Stomach (tissue), 9 donors: ENCODE results near the gene TMEM132D. TPM values are rescaled to one million over a fixed set of nuclear protein-coding genes. Genes with fewer than 3 reads are reported as not detected.

Experiments used
- DNase-seq, 2 donors: peaks; one replicate each; pipeline versions ENCODE4 v3.0.0 to v3.0.0-alpha.2; 2013 to 2019
- H3K27ac ChIP-seq, 5 donors: fragments of 200-600 bp in 4 of 5; sonication (generic) in 4 of 5; one replicate each; pipeline ENCODE4 v1.5.1; 2013 to 2019; ENCODE audit warnings: mild to moderate bottlenecking in 1 of 5, moderate library complexity in 1 of 5
- H3K27me3 ChIP-seq, 3 donors: fragments of 200-600 bp; sonication (generic); one replicate each; pipeline ENCODE4 v1.5.1; 2017 to 2019; ENCODE audit warnings: mixed run types in 1 of 3
- H3K36me3 ChIP-seq, 4 donors: fragments of 200-600 bp; sonication (generic); 1 replicate in 3 of 4; 2 replicates in 1 of 4; pipeline ENCODE4 v1.5.1; 2016 to 2019
- H3K4me1 ChIP-seq, 4 donors: fragments of 200-600 bp; sonication (generic); one replicate each; pipeline ENCODE4 v1.5.1; 2016 to 2019
- H3K4me3 ChIP-seq, 4 donors: fragments of 200-600 bp; sonication (generic) in 3 of 4; one replicate each; pipeline ENCODE4 v1.5.1; 2016 to 2019; ENCODE audit warnings: mild to moderate bottlenecking in 1 of 4
- H3K9me3 ChIP-seq, 4 donors: fragments of 200-600 bp; sonication (generic); one replicate each; pipeline ENCODE4 v1.5.1; 2016 to 2019
- CTCF ChIP-seq, 7 experiments: fragments of 450-650 bp in 4 of 7; fragments of 200-600 bp in 3 of 7; sonication (generic) in 3 of 7; IDR thresholded peaks; one replicate each; pipeline ENCODE4 v1.5.1; 2016 to 2019; ENCODE audit warnings: antibody characterized with exemption in 7 of 7, control low read depth in 2 of 7, mild to moderate bottlenecking in 1 of 7
- EP300 ChIP-seq: sonication (generic); formaldehyde crosslinking; IDR thresholded peaks from one replicate; pipeline ENCODE4 v1.6.1; 2017; ENCODE audit warnings: antibody characterized with exemption
- POLR2A ChIP-seq, 4 donors: fragments of 450-650 bp; IDR thresholded peaks; one replicate each; pipeline ENCODE4 v1.6.1; 2016; ENCODE audit warnings: antibody characterized with exemption in 4 of 4, control low read depth in 2 of 4, mild to moderate bottlenecking in 1 of 4, moderate library complexity in 1 of 4
- POLR2AphosphoS5 ChIP-seq, 3 donors: sonication (generic); formaldehyde crosslinking; IDR thresholded peaks; one replicate each; pipeline ENCODE4 v1.6.1; 2016; ENCODE audit warnings: antibody characterized with exemption in 3 of 3
- WGBS, 5 donors: extraction: QIAGEN DNeasy Blood & Tissue Kit in 3 of 5; methylation state at CpG; one replicate each; pipeline versions ENCODE4 v1.1.5 to v1.1.7; 2013 to 2018; 5-methylcytosine and 5-hydroxymethylcytosine counted together
- intact Hi-C: fragments of 100-400 bp; cut with DNase I; formaldehyde crosslinking; loops from one replicate; pipeline ENCODE4 v1.15.1; 2023; ENCODE audit warnings: low total_unique reads
- polyA plus RNA-seq, 3 donors: library from polyadenylated mRNA; stranded (reverse); fragments of 200-250 nt; gene quantifications; one replicate each; pipeline ENCODE4 v1.2.3, GENCODE V29; 2013
- total RNA-seq, 5 donors: library from RNA; depleted of rRNA; stranded (reverse); fragments of >200 nt; gene quantifications; one replicate each; pipeline versions ENCODE4 v1.1.0 to v1.2.3, GENCODE V29; 2014 to 2016
- donor health status: healthy with polysubstance abuse.
- donor health status: Bipolar disorder and iron deficiency.
- donor health status: healthy.

The TMEM132D gene
- total and polyA plus RNA-seq, 8 donors, result 0.29 to 0.92 TPM; not detected in 6

DNA sequence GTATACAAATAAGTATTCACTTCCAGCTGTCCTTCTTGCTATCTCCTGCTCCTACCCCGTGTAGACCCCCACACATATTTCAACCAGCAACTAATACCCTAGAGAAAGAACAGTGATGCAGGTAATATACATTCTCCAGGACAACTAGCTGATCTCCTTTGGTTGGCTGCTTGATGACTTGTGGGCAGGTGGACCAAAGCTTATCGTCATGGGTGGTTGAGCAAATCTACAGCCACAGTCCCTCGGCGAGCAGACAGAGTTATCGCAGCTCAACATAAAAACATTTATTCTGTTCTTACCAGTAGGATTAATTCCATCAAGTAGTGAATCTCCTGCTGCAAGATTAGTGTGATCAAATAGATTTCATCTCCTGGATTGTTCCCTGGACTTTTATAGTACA, 314.3 kb downstream of the TMEM132D start:
- no peak for TF ChIP-seq EP300
- no peak for TF ChIP-seq CTCF (IDR thresholded peaks at IDR 0.05)
- no peak for TF ChIP-seq POLR2A (IDR thresholded peaks at IDR 0.05)
- TF ChIP-seq POLR2AphosphoS5 (IDR thresholded peaks at IDR 0.05), result no peak
- H3K27ac ChIP-seq, result no peak overlapping the region
- H3K4me3 ChIP-seq, result no peak overlapping the region
- DNase-seq, result no peak
- intact Hi-C loops, result no loop called here
- H3K4me1 ChIP-seq, result no peaks in the 10 kb centered on the region
- no peaks in the 10 kb centered on the region for H3K27me3 ChIP-seq
- H3K36me3 ChIP-seq, result no peaks in the 10 kb centered on the region
- 84 to 93% (median 86%) methylated on average over 5 of the region's 5 CpGs for WGBS, 5 donors
- peaks cover 0 to 3% (median 0%) of the 10 kb centered on the region in 4 donors for H3K9me3 ChIP-seq

DNA sequence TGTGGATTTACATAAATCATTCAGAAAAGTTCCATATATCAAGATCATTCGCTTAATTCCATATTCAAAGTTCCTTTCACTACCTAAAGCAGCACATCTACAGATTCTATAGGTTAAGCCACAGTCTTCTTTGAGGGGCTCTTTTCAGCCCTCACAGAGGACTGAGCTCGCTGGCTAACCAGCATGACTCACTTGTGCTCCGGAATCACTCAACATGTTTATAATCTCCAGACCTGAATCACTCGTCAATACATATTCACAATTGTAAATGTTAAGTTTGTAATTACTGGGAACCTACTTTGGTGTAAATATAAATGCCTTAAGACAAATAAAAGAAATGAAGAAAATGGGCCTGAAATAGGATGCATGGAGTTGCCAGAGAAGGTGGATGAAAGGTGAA, 315.7 kb downstream of the TMEM132D start:
- H3K4me1 ChIP-seq, result no peaks in the 10 kb centered on the region
- DNase-seq, result no peak
- TF ChIP-seq EP300, result no peak
- TF ChIP-seq CTCF (IDR thresholded peaks at IDR 0.05), result no peak
- TF ChIP-seq POLR2A (IDR thresholded peaks at IDR 0.05), result no peak
- no peak for TF ChIP-seq POLR2AphosphoS5 (IDR thresholded peaks at IDR 0.05)
- no peaks in the 10 kb centered on the region for H3K36me3 ChIP-seq
- no peaks in the 10 kb centered on the region for H3K27me3 ChIP-seq
- 71 to 92% (median 87%) methylated on average over 4 of the region's 4 CpGs for WGBS, 5 donors
- H3K4me3 ChIP-seq, result no peak overlapping the region
- intact Hi-C loops, result no loop called here
- peaks cover 0 to 3% (median 0%) of the 10 kb centered on the region in 4 donors for H3K9me3 ChIP-seq
- H3K27ac ChIP-seq, result no peak overlapping the region

DNA sequence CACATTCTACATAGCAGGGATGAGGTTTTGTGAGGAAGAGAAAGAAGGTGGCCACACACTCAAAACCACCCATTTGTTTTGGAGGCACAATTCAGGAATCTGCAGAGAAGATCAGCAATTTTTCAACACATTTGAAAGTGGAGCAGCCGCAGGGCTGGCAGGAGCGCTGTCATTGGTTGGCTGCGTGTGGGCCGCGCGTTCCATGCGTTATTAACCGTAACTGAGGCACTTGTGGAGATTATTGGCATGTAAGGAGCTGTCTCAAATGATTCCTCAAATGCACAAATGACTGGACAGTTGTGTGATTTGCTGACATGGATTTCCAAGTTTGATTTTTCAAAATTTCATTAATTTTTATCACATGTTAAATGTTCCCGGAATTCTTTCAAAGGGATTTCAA, 318.5 kb downstream of the TMEM132D start:
- Histone ChIP-seq H3K4me3 (no peak overlapping the region), H3K36me3 (no peaks in the 10 kb centered on the region), H3K4me1 (no peaks in the 10 kb centered on the region), H3K27me3 (no peaks in the 10 kb centered on the region), H3K9me3 (peaks cover 0 to 3% (median 0%) of the 10 kb centered on the region in 4 donors), H3K27ac (no peak overlapping the region)
- intact Hi-C loops, result no loop called here
- no peak for DNase-seq
- no peak for TF ChIP-seq EP300
- no peak for TF ChIP-seq CTCF (IDR thresholded peaks at IDR 0.05)
- no peak for TF ChIP-seq POLR2A (IDR thresholded peaks at IDR 0.05)
- no peak for TF ChIP-seq POLR2AphosphoS5 (IDR thresholded peaks at IDR 0.05)
- WGBS, 5 donors, result 92 to 96% (median 94%) methylated on average over 9 of the region's 9 CpGs

DNA sequence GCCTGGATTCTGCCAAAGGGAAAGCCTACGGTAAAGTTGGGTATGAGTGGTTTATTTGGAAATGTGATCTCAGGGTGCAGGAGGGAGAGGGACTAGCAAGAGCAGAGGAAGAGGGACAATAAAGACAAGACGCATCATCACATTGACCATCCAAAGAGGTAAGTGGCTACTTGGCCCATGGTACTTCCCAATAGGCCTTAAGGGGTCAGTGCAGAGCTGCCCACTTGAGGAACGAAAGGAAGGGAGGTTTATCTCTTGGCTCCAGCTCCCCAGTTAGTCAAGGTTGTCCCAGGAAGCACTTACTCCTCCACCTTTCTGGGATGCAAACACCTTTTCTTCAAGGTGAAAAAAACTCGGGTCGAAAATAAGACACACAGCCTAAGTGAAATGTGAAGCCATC, 323.9 kb downstream of the TMEM132D start:
- no peak for DNase-seq
- intact Hi-C loops, result no loop called here
- Histone ChIP-seq H3K27me3 (no peaks in the 10 kb centered on the region), H3K27ac (no peak overlapping the region), H3K9me3 (no peaks in the 10 kb centered on the region), H3K4me3 (no peak overlapping the region), H3K36me3 (no peaks in the 10 kb centered on the region), H3K4me1 (no peaks in the 10 kb centered on the region)
- WGBS, 5 donors, result 78 to 89% (median 88%) methylated on average over 5 of the region's 5 CpGs
- TF ChIP-seq POLR2AphosphoS5 (IDR thresholded peaks at IDR 0.05) (no peak), POLR2A (IDR thresholded peaks at IDR 0.05) (no peak), EP300 (no peak), CTCF (IDR thresholded peaks at IDR 0.05) (no peak)
